ENCODE results near the gene CAMK1D.
"Not testable (repeated sequence)": the region's sequence is repeated elsewhere in the genome, so short reads cannot be mapped to it uniquely, and the experiment has no call there.

CAMK1D gene

GRCh38 chr10:12470719-12471118 lies 121.4 kb downstream of the CAMK1D start:
- no peak for DNase-seq

- no peak for DNase-seq
Observed at GRCh38 chr10:12471135-12471534, 121.8 kb downstream of the CAMK1D start.

DNA sequence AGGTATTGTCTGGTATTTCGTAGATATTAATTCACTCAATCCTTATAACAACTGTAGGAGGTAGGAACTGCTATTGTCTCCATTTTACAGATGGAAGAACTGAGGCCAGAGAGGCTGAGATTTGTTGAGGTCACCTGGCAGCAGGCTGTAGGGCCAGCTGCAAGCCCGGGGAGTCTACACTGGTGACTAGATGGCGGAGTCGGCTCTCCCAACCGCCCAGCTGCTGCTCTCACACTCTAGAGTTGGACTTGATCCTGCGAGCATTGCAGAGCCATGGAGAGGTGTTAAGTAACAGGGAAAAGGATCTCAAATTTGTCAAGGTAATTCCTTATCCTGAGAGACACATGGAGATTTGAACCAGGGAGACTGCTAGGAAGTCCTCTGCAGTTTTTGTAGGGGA lies 124.1 kb downstream of the CAMK1D start:
- DNase-seq, result no peak

DNA sequence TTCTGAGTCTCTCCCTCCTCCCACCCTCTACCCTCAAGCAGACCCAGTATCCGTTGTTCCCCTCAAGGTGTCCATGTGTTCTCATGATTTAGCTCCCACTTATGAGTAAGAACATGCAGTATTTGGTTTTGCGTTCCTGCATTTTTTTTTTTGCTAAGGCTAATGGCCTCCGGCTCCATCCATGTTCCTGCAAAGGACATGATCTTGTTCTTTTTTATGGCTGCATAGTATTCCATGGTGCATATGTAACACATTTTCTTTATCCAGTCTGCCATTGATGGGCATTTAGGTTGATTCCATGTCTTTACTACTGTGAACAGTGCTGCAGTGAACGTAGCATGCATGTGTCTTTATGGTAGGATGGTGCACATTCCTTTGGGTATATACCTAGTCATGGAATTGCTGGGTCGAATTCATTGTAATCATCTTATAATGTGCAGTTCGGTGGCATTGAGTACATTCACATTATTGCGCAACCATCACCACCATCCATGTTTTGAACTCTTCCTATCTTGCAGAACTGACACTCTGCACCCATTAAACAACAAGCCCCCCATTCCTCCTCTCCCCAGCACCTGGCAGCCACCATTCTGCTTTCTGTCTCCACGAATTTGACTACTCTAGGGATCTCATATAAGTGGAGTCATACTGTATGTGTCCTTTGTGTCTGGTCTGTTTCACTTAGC lies 125.5 kb downstream of the CAMK1D start:
- DNase-seq, result no peak

DNA sequence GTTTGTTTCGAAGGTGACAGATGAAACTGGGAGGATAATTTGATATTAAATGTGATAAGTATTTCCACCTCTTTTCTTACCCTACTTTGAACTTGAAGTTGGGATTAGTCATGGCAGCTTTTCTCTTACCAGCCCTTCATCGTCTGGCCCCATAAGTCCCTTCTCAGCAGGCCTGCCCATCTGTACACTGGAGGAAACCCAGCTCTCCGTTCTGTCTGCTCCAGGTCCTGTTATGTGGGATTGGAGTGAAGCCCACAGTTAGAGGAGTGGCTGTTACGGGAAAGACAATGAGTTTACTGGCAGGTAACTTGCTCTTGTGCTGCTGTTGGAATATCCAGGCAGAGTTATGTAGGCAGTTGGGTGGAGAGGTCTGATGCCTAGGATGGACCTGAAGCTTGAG lies 127.3 kb downstream of the CAMK1D start:
- DNase-seq, result no peak

DNA sequence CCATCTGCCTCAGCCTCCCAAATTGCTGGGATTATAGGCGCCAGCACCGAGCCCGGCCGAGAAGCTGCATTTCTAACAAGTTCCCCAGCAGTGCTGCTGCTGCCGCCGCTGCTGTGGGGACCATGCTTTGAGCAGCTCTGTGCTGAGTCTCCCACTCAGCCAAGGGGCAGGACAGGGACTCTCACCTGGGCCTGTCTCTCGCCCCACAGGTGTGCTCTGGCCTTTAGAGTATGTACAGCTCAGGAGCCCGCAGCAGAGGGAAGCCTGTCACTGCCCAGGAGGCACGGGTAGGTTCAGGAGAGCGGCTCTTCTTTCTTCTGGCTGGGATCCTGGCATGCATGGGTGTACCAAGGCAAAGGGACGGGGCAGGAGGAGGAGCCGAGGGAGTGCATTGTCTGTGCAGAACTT lies 130.1 kb downstream of the CAMK1D start:
- no peak for DNase-seq

GRCh38 chr10:12479924-12480323 lies 130.6 kb downstream of the CAMK1D start:
- DNase-seq, result no peak

DNA sequence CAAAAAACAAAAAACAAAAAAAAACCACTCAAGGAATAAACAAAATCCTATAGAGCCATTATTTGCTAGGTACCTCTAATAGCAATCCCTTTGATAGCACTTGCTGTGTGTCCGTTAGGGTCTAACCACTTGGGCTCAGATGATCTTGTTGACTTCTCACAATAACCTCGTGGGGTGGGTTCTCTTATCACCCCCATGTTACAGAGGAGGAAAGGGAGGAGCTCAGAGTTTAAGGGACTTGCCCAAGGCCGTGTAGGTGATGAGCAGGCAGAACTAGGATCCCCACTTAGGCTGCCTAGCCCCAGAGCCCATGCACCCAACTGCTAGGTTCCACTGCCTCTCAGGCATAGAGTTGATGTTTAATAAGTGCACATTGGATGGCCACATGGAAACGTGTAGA lies 131.1 kb downstream of the CAMK1D start:
- DNase-seq, result no peak

DNA sequence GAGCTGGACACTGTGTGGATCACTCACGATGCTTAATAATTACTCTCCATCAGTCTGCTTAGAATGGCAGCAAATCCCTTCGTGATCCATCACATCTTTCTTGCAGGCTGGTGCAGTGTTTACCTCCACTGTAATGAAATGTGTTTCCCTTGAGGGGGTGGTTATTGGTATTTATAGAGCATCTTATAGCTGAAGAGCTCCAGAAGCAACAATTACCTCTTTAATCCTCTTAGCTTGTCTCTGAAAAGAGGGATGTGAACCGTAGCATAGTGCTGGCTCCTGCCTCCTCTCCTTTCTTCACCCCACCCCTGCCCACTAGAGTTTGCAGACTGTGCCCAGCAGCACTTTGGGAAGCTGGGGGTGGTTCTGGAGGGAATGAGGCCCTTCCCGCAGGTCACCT lies 132.6 kb downstream of the CAMK1D start:
- DNase-seq, result no peak

DNA sequence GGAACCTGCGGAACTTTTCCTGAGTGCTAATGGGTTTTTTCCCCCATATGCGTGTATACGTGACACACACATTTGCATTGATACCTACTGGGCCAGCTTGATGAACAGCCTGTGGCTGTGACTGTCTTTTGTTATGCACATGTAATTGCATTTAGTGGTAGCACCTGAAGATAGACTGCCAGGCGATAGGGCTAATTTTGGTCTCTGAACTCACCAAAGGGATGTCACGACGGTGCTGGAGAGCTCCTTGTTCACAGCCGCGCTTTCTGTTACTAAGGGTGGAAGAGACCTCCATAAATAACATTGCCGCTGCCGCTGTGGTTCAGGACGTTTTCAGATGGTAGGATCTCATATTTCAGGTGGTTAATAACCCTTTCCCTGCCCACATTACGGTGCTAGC lies 133.2 kb downstream of the CAMK1D start:
- no peak for DNase-seq

DNA sequence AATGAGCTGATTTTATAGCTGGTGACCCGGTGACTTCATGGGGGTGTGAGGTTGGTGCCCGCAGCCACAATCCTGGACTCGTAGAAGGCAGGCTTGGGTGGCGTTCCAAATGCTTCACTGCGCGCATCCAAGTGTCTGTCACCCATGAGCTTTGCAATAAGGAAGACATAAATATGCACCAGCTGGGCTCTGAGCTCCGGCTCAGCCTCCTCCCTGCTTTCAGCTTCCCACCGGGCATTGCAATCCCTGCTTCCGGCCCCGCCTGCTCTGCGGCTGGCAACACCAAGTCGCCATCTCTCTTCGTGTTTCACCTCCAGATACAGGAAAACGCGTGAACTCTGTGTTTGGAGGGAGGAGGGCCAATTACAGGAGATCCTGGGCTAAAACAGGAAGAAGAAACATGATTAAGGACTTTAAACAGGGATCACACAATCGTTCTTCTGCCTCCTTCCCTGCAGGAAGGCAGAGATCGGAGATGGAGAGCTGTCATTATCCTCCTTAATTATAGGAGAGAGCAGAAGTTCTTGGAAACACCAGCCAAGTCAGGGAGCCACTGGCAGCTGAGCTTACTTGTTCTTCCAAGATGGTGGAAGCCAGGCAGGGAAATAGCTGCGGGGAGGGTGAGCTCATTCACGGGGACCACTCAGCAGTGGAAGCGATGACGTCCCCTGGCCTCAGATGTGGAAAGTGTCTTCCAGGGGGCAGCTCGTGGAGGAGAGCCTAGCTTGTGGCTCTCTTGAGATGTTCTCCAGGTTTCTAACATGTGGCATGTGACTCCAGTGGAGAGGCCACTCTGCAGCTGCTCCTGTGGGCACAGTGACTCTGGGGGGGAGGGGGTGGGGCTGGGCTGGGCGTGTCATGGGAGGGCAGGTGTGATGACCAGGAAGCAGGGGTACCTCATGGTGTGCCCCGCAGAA lies 134.9 kb downstream of the CAMK1D start:
- DNase-seq, result no peak

DNA sequence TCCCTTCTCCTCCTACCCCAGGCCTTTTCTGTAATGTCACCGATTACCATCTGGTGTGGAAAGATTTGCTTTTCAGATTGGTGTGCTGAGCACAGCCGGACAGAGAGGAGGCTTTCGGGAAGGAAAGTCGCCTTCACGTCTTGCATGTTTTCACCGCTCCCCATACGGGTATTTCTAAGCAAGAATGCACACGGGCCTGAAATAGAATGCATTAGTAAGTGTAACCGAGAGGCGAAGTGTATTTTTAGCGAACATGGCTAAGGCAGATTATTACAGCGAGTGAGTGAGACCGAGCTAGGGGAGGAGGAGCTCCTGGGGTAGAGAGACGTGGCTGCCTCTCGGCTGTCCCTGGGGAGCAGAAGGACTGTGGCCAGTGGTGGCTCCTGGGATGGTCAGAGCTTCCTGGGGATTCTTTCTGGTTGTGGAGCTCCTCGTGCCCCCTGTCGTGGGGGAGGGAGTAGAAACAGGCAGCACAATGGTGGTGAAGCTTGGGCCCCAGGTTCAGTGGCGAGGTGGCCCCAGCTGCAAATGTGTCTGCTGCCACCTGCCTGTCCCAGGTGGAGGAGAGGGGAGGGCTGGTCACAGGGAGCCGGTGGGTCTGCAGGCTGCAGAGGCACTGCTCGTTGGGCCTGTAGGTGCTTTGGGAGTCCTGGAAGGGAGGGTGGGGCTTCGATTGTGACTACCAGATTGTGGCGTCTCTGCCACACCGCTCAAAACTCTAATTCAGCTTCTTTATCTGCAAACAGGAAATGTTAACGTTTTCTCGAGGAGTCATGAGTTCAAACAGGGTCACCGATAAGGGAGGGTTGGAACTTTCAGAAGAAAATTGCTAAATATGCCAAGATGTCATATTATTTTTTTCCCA lies 135.8 kb downstream of the CAMK1D start:
- peak; percentile 7 to 10 for DNase-seq

GRCh38 chr10:12487366-12487765 lies 138.0 kb downstream of the CAMK1D start:
- DNase-seq, result no peak

GRCh38 chr10:12488626-12489025 lies 139.3 kb downstream of the CAMK1D start:
- DNase-seq, result no peak

DNA sequence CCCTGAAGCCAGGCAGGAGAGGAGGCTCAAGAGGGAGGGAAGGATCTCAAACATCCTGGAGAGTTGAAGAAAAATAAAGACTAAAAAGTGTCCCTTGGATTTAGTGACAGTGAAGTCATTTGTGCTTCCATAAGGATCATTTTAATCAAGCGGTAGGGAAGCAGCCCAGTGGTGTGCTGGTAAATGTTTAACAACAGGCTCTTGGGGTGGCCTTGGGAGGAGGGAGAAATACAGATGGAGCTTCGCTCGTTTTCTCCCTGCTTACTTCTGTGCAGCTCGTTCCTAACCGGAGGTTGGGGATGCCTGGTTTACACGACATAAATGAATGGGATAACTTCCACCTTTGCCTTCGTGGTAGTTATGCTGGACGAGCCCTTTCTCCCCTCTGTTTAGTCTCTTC lies 140.0 kb downstream of the CAMK1D start:
- DNase-seq, result no peak

- DNase-seq, result no peak
Observed at GRCh38 chr10:12489806-12490205, 140.5 kb downstream of the CAMK1D start.

DNA sequence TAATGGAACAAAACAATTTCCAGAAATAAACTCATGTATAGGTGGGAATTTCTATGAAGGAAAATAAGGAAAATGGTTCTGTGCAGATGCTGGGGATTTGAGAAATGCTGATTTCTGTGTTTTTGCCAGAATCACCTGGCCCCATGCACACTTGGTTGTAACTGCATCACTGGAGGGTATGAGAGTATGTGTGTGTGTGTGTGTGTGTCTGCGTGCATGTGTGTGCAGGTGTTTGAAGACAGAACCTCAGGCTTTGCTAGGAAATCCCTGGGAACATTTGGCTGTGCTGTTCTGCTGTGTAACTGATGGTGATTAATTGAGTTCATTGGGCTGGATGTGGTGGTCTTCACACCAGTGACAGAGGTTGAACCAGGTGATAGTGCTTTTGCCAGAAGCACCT lies 141.6 kb downstream of the CAMK1D start:
- DNase-seq, result no peak

GRCh38 chr10:12491491-12491890 lies 142.1 kb downstream of the CAMK1D start:
- no peak for DNase-seq

DNA sequence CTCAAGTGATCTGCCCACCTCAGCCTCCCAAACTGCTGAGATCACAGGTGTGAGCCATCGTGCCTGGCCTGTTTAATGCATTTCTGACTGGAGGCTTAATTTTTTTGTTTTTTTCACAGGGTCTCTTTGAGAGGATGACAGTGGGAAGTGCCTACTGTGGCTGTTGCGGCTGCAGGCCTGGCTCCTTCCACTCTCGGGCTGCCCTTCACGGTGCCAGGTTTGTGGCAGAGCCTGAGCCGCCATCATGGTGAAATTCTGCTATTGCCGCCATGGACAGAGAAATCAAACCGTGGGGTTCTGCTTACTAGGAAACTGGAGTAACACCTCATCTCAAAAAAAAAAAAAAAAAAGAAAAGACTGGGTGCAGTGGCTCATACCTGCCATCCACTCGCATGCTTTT lies 142.7 kb downstream of the CAMK1D start:
- no peak for DNase-seq

DNA sequence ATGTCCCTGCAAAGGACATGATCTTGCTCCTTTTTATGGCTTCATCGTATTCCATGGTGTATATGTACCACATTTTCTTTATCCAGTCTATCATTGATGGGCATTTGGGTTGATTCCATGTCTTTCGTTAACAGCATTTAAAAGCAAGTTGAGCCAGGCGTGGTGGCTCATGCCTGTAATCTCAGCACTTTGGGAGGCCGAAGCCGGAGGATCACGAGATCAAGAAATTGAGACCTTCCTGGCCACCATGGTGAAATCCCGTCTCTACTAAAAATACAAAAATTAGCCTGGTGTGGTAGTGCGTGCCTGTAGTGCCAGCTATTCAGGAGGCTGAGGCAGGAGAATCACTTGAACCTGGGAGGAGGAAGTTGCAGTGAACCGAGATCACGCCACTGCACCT lies 147.7 kb downstream of the CAMK1D start:
- DNase-seq, result not testable (repeated sequence)

DNA sequence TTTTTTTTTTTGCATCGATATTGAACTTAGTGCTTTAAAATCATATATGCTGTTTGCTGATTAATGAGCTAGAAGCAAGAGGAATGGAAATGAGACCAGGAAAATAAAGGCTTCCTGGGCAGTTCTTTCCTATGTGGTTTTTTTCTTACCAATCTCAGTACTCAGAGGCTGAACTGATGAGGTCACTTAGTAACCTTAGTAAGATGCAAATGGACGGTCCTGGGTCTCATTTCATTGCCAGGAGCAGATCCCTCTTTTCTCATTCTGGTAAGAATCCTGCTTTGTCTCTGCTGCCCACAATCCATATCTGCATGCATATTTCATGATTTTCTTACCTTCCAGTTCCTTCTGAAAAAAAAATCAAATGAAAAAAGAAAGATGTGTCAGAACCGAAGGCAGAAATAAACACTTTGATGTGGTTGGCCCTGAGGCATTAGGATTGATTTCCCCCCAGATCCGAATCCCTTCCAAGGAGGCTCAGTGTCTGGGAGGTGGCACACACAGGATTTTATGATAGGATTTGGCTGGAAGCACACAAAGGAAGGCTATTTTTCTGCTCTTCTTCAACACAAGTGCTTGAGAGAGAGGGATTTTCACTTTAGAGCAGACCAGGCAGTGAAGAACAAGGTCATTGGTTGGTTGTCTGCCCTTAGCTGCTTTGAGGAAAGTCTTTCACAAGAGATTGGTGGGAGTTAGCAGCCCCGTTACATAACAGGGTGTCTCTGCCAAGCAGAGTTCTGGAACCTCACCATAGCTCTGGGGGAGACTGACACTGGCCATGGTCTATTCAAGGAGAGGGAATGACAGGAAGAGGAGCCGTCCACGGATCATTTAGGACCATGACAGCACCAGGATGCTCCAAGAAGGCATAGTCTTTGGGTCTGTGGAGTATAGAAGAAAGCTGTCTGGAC lies 150.0 kb downstream of the CAMK1D start:
- DNase-seq, result no peak
